A549 (cell line): ENCODE results near the gene PAPSS2.

Source experiments
- CTCF ChIP-seq: fragments of >200 bp; sonication (Bioruptor Twin); formaldehyde crosslinking; IDR thresholded peaks from 3 replicates; pipeline ENCODE4 v1.5.1; 2016
- POLR2A ChIP-seq: IDR thresholded peaks from 2 replicates; pipeline ENCODE4 v1.6.1; 2012; ENCODE audit warnings: mild to moderate bottlenecking, low read length
- RNF2 ChIP-seq: fragments of 200-600 bp; sonication (generic); IDR thresholded peaks from 2 replicates; pipeline ENCODE4 v1.6.1; 2016; ENCODE audit warnings: low read depth, mild to moderate bottlenecking, antibody characterized with exemption, moderate library complexity, borderline replicate concordance

DNA sequence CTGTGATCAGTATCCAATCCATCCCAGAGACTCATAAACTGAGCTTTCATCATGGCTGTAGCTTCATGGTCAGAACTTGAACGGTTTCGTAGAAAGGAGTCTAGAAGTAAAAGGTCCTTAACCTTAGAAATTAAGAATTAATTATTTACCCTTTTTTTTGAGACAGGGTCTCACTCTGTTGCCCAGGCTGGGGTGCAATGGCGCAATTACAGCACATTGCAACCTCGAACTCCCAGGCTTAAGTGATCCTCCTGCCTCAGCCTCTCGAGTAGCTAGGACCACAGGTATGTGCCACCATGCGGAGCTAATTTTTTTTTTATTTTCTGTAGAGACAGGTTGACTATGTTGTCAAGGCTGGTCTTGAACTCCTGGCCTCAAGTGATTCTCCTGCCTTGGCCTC is 116.7 kb downstream of the PAPSS2 start:
- no peak for TF ChIP-seq CTCF
- no peak for TF ChIP-seq RNF2
- TF ChIP-seq POLR2A = no peak
